Motor neuron (in vitro differentiated cells): ENCODE results near the gene DDRGK1. TPM values are rescaled to one million over a fixed set of nuclear protein-coding genes. Genes with fewer than 3 reads are reported as not detected.
"Not testable (repeated sequence)": the region's sequence is repeated elsewhere in the genome, so short reads cannot be mapped to it uniquely, and the experiment has no call there.

Experiments
- ATAC-seq, 8 experiments: fragments of 200-7000 bp; cut with Tn5 transposase; replicated peaks in 6 of 8; 2 replicates each; pipeline ENCODE4 v1.8.0; 2021; ENCODE audit warnings: mild to moderate bottlenecking in 8 of 8, moderate library complexity in 8 of 8
- H3K27ac ChIP-seq, 2 donors: fragments of 250-450 bp; sonication (Bioruptor Pico); 2 replicates each; pipeline ENCODE4 v1.9.0; 2021; ENCODE audit warnings: antibody characterized with exemption in 2 of 2, mild to moderate bottlenecking in 2 of 2, moderate library complexity in 1 of 2
- H3K4me1 ChIP-seq, 2 donors: fragments of 250-450 bp; sonication (Bioruptor Pico); replicated peaks in 1 of 2; 2 replicates each; pipeline ENCODE4 v1.6.1; 2021; ENCODE audit warnings: antibody characterized with exemption in 2 of 2, mild to moderate bottlenecking in 2 of 2, moderate library complexity in 1 of 2
- H3K4me3 ChIP-seq, 5 donors: fragments of 250-450 bp; sonication (Bioruptor Pico); 2 replicates each; pipeline ENCODE4 v1.9.0; 2021; ENCODE audit warnings: antibody characterized with exemption in 5 of 5, mild to moderate bottlenecking in 5 of 5, moderate library complexity in 4 of 5
- WGBS, 10 experiments: fragments of 450-650 bp; shearing (Covaris generic); methylation state at CpG; one replicate each; pipeline ENCODE4 v1.0.0; 2022; 5-methylcytosine and 5-hydroxymethylcytosine counted together
- in situ Hi-C, 9 experiments: fragments of 400-800 bp; cut with MboI; loops; one replicate each; pipeline ENCODE4 v1.15.0; 2021; ENCODE audit warnings: low sequenced_read_pairs in 9 of 9, low pct_unique_long_range_greater_than_20kb in 2 of 9; ENCODE audit not compliant: unreplicated experiment in 9 of 9
- total RNA-seq, 8 experiments: library from RNA; unstranded; fragments of 300-600 nt; gene quantifications; 2 replicates each; pipeline versions ENCODE4 v1.2.3 to v1.2.4, GENCODE V29; 2022

DDRGK1 gene
- total RNA-seq, 8 experiments from 2014 or later, result 44.9 to 71.8 (median 53.6) TPM

DNA sequence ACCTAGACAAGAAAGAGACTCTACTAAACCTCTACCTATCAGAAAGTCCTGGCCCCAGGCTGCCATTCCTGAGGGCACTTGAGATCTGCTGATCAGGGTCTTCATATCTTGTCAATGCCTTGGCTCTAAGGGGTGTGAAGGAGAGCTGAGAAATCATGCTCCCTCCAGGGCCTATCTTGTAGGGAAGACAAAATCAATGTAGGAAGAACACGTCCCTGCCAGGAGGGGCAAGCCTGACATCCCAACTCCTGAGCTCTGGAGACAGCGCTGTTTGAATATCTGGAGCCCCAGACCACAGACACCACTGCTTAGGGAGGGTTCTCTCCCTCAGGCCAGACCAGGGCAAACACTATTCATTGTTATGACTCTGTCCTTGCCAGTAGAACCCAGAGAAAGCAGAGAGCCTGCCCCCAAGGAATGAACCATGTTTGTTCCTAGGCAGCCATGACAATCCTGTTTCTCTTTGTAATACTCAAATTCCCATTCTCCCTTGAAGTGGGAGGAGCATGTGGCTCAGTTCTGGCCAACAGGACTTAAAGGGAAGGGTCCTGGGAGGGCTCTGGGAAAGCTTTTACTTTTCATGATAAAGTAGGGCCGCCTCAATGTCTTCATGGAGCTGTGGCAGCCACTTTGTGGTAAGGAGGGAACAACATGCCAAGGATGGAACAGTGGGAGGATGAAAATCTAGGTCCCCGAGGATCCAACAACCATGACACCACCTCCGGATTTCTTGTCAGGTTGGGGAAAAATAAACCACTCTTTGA is 43.0 kb downstream of the DDRGK1 start:
- in situ Hi-C loops, result no loop called here
- Histone ChIP-seq H3K4me3 (no peak overlapping the region), H3K27ac (no peak overlapping the region), H3K4me1 (peaks cover 10 to 13% of the 10 kb centered on the region in 2 donors)
- WGBS, 10 experiments, result 53 to 93% (median 88%) methylated on average over 2 to 4 of the region's 5 CpGs; no CpG with 5 or more reads in 4 of the 10 experiments
- ATAC-seq, result no peak

DNA sequence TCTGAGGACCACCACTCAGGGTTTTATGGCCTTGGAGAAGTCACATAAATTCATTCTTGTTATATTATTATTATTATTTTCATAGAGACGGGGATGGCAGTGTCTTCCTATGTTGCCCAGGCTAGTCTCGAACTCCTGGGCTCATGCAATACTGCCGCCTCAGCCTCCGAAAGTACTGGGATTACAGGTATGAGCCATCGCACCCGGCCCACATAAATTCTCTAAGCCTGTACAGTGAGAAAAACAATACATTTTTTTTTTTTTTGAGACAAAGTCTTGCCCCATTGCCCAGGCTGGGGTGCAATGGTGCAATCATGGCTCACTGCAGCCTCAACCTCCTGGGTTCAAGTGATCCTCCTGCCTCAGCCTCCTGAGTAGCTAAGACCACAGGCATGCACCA is 44.1 kb downstream of the DDRGK1 start:
- Histone ChIP-seq H3K4me1 (peaks cover 10 to 13% of the 10 kb centered on the region in 2 donors), H3K4me3 (peak overlapping the region in 3 of 5 donors; percentile 79 to 99 (median 89)), H3K27ac (no peak overlapping the region)
- in situ Hi-C loops, result no loop called here
- no peak for ATAC-seq
- 79 to 100% (median 93%) methylated on average over 1 to 6 of the region's 6 CpGs; no CpG with 5 or more reads in 1 of the 10 experiments for WGBS, 10 experiments

- peak in 6 of 8 experiments; percentile 3 to 29 (median 13) for ATAC-seq
- peak overlapping the region; percentile 75 to 91 for H3K27ac ChIP-seq
- 0 to 20% (median 0%) methylated on average over 1 to 7 of the region's 10 CpGs for WGBS, 10 experiments
- peak overlapping the region; percentile 79 to 99 (median 89) for H3K4me3 ChIP-seq
- peaks cover 10 to 13% of the 10 kb centered on the region in 2 donors for H3K4me1 ChIP-seq
- in situ Hi-C loops, result no loop called here
Measured at GRCh38 chr20:3158968-3159431, 45.5 kb downstream of the DDRGK1 start.

DNA sequence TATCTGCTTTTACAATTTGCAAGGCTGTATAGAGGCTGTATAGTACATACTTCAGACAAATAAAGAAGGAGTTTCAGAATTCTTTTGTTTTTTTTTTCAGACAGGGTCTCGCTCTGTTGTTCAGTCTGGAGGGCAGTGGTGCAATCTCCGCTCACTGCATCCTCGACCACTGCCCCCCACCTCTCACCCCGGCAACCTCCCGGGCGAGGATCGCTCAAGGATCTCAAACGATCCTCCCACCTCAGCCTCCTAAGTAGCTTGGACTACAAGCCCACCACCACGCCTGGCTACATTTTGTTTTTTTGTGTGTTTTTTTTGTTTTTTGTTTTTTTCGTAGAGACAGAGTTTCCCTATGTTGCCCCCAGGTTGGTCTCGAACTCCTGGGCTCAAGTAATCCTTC is 46.7 kb downstream of the DDRGK1 start:
- Histone ChIP-seq H3K4me3 (peak overlapping the region in 2 of 5 donors; percentile 79 to 99), H3K4me1 (peaks cover 10 to 13% of the 10 kb centered on the region in 2 donors), H3K27ac (no peak overlapping the region)
- 56 to 92% (median 84%) methylated on average over 1 to 8 of the region's 11 CpGs; no CpG with 5 or more reads in 2 of the 10 experiments for WGBS, 10 experiments
- in situ Hi-C loops, result no loop called here
- no peak for ATAC-seq

DNA sequence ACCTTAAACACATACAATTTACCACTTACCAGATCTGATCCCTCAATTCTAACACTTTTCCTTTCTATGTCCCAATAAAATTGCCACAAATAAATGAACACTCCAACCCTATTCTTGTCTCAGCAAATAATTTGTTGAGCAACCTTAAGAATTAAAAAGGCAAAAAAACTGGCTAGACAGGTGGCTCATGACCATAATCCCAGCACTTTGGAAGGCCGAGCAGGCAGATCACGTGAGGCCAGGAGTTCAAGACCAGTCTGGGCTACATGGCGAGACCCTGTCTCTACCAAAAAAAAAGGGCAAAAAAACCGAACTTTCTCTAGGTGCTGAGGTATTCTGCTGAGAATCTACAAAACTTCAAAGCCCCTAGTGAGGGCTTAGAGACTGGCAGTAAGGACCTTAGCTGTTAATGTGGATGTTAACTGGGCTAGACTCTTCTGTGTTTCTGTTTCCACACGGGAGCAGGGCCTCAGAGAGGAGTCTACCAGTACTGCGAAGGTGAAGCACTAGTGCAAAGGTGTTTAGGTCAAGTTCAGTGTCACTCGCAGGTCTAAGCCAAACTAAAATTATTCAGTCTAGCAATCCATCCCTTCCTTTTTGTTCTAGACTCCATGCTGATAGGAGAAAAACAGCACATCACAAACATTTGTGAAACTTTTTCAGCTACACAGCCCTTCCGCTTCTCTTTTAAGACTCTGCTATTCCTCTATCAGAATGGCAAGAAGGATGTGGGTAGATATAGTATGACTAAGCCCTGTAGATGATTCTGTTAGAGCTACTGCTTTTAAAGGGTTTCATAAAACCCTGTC is 47.5 kb downstream of the DDRGK1 start:
- in situ Hi-C loops, result no loop called here
- no peak for ATAC-seq
- H3K4me3 ChIP-seq, result no peak overlapping the region
- H3K27ac ChIP-seq, result no peak overlapping the region
- peaks cover 10 to 13% of the 10 kb centered on the region in 2 donors for H3K4me1 ChIP-seq
- 57 to 100% (median 86%) methylated on average over 2 to 8 of the region's 8 CpGs for WGBS, 10 experiments

DNA sequence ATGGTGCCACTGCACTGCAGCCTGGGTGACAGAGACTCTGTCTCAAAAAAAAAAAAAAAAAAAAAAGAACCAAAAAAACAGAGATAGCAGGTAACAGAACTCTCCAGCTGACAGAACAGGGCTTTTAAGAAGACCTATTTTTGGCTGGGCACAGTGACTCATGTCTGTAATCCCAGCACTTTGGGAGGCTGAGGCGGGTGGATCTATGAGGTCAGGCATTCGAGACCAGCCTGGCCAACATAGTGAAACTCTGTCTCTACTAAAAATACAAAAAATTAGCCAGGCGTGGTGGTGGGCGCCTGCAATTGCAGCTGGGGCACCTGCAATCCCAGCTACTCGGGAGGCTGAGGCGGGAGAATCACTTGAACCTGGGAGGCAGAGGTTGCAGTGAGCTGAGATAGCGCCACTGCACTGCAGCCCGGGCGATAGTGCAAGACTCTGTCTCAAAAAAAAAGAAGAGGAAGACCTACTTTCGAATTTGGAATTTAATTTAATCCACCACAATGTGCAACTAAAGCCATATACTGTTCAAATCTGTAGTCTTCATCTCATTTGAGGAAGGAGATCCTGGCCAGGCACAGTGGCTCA is 52.3 kb downstream of the DDRGK1 start:
- in situ Hi-C loops, H3K27ac ChIP-seq, H3K4me1 ChIP-seq, H3K4me3 ChIP-seq: not testable (repeated sequence)
- ATAC-seq, result peak in 1 of 8 experiments; percentile 37
- WGBS, 10 experiments, result 36 to 100% (median 93%) methylated on average over 1 to 6 of the region's 10 CpGs; no CpG with 5 or more reads in 2 of the 10 experiments

- in situ Hi-C loops, result no loop called here
- no peak overlapping the region for H3K4me3 ChIP-seq
- no peak for ATAC-seq
- H3K27ac ChIP-seq, result no peak overlapping the region
- H3K4me1 ChIP-seq, result no peaks in the 10 kb centered on the region
Measured at GRCh38 chr20:3150908-3151307, 53.6 kb downstream of the DDRGK1 start.

DNA sequence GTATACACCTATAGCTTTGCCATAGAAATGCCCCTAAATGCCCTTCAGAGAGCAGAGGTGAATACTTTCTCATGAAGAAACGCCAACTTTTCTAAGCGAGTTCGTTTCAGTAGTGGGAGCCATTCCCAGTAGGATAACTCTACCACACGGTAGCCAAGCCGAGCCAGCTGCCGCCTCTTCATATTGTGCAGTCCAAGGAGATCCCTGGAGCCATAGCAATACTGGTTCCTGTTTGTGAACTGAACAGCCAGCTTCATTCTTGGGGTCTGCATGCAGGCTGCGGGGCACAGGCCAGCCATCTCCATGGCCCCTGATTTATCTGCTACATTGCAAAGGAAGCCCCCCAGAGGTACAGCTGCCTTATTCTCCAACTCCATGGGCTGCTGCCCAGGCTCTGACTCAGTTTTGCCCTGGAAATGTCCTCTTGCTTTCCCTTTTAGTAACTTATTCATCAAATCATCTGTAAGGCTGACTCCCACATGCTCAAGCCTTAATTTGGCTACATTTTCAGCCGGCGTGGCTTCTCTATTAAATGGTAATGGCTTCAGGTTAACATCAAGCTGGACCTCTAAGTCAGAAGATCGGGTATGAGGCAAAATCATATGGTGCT is 57.6 kb downstream of the DDRGK1 start:
- in situ Hi-C loops, result no loop called here
- Histone ChIP-seq H3K4me1 (no peaks in the 10 kb centered on the region), H3K27ac (no peak overlapping the region), H3K4me3 (no peak overlapping the region)
- 62 to 100% (median 98%) methylated on average over 1 to 10 of the region's 10 CpGs; no CpG with 5 or more reads in 1 of the 10 experiments for WGBS, 10 experiments
- ATAC-seq, result no peak

- in situ Hi-C loops, result no loop called here
- WGBS, 10 experiments, result 95 to 100% (median 100%) methylated on average over 1 to 3 of the region's 3 CpGs; no CpG with 5 or more reads in 4 of the 10 experiments
- H3K27ac ChIP-seq, result no peak overlapping the region
- no peaks in the 10 kb centered on the region for H3K4me1 ChIP-seq
- no peak overlapping the region for H3K4me3 ChIP-seq
- ATAC-seq, result no peak
Measured at GRCh38 chr20:3141757-3142156, 62.7 kb downstream of the DDRGK1 start.

Other genes with a start within 250 kb of the DDRGK1 start
- gene GNRH2, start 161.1 kb downstream of the DDRGK1 start, total RNA-seq, result 1 to 10 TPM in 3 of 8 experiments, under 1 TPM in 4, not detected in 1; 0.27 to 1.2 (median 0.96) TPM
- gene MRPS26, start 158.6 kb downstream of the DDRGK1 start, total RNA-seq, result 10 to 100 TPM; 33.9 to 68.1 (median 54.1) TPM
- gene OXT, start 133.1 kb downstream of the DDRGK1 start, total RNA-seq, result not detected
- gene AVP, start 120.0 kb downstream of the DDRGK1 start, total RNA-seq, result under 1 TPM in 1 of 8 experiments, not detected in 7; 0.22 TPM
- gene FASTKD5, start 44.8 kb downstream of the DDRGK1 start, total RNA-seq, result 10 to 100 TPM; 10.4 to 25.5 (median 17.8) TPM
- gene UBOX5, start 44.8 kb downstream of the DDRGK1 start, total RNA-seq, result 1 to 10 TPM; 3.1 to 6.2 (median 4.8) TPM
- gene LZTS3, start 31.1 kb downstream of the DDRGK1 start, total RNA-seq, result 10 to 100 TPM in 5 of 8 experiments, 1 to 10 TPM in 3; 2.6 to 27.8 (median 13.9) TPM
- 10 to 100 TPM; 27.7 to 84.2 (median 45.5) TPM for gene ITPA, start 4.8 kb upstream of the DDRGK1 start, total RNA-seq
- 10 to 100 TPM in 3 of 8 experiments, 1 to 10 TPM in 1, under 1 TPM in 4; 0.05 to 19.6 (median 1.3) TPM for gene SLC4A11, start 34.5 kb upstream of the DDRGK1 start, total RNA-seq
- 10 to 100 TPM in 5 of 8 experiments, 1 to 10 TPM in 3; 4.5 to 22.3 (median 19.0) TPM for gene DNAAF9, start 203.0 kb upstream of the DDRGK1 start, total RNA-seq